D721Med (cell line): ENCODE results near the gene CS.
"Not testable (repeated sequence)": the region's sequence is repeated elsewhere in the genome, so short reads cannot be mapped to it uniquely, and the experiment has no call there.

Source experiments
- DNase-seq: peaks from one replicate; pipeline ENCODE4 v3.0.0; 2011; ENCODE audit warnings: low spot score; ENCODE audit not compliant: insufficient read length
- FAIRE-seq: peaks from 2 replicates; lab custom pipeline; 2011; peaks lifted over from hg19 to GRCh38; lab: Jason Lieb, UNC
- TF ChIP-seq, protein P1 (sequence below): IDR thresholded peaks from 2 replicates; pipeline ENCODE4 v1.5.1; 2012; ENCODE audit warnings: mild to moderate bottlenecking, control low read depth; ENCODE audit not compliant: insufficient read depth; ENCODE audit errors: missing control alignments

The CS gene

DNA sequence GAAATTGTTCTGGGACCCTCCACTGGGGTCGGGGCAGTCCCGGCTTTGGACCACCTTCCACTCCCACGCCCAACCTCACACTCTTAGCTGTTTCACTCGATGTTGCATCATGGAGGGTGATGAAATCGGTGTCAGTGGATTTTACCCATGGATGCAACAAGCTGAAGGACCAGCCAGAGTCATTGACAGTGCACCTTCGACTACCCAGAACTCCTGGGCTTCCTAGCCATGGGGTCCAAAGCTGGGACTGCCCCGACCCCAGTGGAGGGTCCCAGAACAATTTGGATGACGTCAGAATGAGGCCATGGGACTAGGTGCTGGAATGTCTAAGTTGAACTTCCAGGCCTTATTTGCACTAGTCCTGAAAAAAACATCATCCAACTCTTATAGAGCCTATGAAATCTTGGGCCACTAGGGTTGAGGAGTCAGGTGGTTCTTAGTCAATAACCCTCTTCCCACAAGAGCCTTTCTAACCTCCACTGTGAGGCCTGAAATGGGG, 37.7 kb upstream of the CS start:
- DNase-seq (no peak), FAIRE-seq (no peak)
- TF ChIP-seq, protein P1, sequence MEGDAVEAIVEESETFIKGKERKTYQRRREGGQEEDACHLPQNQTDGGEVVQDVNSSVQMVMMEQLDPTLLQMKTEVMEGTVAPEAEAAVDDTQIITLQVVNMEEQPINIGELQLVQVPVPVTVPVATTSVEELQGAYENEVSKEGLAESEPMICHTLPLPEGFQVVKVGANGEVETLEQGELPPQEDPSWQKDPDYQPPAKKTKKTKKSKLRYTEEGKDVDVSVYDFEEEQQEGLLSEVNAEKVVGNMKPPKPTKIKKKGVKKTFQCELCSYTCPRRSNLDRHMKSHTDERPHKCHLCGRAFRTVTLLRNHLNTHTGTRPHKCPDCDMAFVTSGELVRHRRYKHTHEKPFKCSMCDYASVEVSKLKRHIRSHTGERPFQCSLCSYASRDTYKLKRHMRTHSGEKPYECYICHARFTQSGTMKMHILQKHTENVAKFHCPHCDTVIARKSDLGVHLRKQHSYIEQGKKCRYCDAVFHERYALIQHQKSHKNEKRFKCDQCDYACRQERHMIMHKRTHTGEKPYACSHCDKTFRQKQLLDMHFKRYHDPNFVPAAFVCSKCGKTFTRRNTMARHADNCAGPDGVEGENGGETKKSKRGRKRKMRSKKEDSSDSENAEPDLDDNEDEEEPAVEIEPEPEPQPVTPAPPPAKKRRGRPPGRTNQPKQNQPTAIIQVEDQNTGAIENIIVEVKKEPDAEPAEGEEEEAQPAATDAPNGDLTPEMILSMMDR: no peak

DNA sequence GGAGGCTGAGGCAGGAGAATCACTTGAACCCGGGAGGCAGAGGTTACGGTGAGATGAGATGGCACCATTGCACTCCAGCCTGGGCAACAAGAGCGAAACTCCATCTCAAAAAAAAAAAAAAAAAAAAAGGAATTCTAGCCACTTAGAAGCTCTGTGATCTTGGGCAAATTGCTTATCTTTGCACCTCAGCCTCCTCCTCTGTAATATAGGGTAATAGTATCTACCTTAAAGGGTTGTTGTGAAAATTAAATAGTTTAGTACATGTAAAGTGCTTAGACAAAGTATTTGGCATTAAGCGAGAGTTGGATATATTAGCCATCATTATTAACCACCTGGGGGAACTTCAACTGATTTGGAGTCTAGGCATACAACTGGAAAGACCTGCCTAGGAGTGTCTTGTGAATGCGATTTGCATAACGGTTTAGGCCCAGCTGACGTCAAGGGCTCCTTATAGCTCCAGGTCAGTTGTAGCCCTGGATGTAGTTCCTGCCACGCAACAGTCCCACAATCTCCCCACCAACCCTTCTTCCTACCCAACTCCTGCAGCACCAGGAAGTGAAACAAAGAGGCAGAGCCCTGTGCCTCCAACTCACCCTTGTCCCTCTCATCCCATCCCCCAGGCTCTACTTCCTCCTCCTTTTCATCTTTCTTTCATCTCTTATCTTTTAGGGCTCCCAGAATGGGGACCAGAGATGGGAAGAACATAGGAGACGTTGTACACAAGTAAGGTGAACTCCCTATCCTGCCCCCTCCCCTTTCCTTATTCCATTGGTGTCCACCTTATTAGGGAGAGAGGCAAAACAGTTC, 36.4 kb upstream of the CS start:
- FAIRE-seq (no peak), DNase-seq (no peak)
- TF ChIP-seq, protein P1: no peak

DNA sequence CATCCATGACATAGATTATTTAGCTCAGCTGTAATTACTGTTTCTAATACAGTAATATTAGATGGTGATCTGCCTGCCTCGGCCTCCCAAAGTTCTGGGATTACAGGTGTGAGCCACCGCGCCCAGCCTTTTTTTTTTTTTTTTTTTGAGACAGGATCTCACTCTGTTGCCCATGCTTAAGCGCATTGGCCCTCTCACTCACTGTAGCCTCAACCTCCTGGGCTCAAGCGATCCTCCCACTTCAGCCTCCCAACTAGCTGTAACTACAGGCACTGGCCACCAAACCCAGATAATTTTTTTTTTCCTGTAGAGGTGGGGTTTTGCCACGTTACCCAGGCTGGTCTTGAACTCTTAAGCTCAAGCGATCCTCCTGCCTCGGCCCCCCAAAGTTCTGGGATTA, 35.4 kb upstream of the CS start:
- not testable (repeated sequence) for DNase-seq, FAIRE-seq

DNA sequence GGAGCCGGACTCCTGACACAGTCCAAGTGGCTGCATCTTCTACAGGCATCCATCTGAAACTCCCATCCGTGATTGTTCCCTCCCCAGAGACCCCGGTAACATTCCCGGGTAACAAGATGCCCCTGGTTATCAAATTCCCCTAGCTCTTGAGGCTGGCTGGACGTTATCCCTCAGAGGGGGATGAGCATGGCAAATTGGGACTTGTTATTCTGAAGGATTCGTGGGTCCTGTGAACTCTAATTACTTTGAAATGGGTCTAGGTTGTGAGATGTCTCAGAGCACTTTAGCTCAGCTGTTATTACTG, 34.3 kb upstream of the CS start:
- TF ChIP-seq, protein P1: no peak
- DNase-seq: no peak
- FAIRE-seq: no peak

DNA sequence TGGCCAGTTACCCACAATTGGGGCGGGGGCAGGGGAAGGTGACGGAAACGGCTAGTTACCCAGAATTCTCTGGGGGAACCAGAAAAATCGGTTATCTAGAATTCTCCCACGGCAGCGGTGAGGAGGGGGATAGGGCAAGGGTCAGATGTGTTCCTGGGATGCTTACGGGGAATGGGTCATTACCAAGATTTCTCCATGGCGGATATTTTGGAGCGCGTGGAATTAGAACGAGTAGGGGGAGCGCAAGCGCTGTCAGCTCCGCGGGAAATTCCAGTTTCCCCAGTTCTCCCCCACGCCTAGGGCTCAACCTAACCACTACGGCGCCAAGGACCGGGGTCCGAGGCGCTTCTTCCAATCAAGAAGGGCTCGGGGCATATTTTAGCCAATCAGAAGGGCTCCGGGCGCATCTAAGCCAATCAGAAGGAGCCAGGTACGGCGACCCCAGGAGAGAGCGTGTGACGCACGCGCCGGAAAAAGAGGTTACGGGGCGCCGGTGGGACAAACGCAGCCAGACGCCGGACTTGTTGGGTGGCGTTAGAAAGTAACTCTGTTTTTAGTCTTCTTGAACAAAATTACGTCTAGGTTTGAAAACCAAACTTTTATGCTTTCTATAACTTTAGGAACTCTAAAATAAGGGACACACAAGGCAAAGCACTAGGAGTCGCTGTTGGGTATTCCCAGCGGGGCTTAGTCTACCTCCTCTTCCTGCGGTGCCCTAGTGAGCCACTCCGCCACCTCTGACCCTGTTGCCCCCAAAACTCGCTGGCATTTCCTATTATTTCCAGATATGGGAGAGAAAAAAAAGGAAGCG, 33.8 kb upstream of the CS start, which contains the start of gene PAN2:
Gene PAN2 (minus strand): TSS at position 322 of the 811 bp plus-strand sequence. CDS start 906 bp downstream, outside the sequence.
- TF ChIP-seq, protein P1: peak; percentile 49
- peak; percentile 96 for DNase-seq
- FAIRE-seq: no peak

DNA sequence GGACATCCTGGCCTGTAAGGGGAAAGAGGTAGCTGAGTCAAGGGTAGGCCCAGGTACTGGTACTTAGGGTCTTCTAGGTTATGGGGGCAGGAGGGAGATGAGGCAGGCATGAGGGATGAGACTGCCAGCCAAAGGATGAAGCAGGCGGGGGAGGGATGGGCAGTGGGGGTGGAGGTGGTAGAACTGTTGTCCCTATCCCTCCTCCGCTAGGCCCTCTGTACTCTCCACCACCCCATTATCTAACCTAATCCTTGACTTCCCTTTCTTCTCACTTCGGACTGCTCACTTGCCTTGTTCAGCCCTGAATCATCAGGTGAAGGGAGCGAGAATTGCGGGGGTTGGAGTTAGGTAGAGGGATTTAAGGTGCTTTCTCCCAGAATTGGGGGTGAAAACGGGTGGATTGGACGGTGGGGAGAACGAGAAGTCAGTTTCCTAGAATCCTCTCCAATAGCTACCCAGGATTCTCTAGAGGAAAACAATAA, 33.1 kb upstream of the CS start:
- FAIRE-seq (no peak), DNase-seq (no peak)
- TF ChIP-seq, protein P1: no peak

DNA sequence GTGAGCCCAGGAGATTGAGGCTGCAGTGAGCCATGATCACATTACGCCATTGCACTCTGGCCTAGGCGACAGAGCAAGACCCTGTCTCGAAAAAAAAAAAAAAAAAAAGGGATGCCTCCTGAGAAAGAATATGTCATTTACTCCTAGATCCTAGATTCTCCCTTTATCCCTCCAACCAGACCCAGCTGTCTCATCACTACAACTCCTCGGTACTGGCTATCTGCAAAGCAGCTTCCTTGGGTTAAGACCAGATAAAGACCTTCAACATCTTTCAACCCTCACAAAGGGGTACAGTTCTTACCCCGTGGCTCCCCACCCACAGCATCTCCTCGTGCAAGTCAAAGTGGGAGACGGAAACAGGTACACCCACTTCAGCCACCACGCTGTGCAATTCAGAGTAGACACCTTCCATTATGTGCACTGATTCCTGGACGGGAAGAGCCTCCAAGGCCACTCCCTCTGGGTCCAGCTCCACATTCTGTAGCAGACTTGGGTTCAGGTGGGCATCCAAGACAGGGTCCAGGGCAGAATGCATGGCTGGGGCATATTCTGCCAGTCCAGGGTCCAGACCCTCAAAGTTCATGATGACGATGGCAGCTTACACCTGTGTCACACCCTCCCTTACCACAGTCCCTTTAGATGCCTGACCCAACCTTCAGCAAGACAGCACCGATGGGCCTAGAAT, 32.5 kb upstream of the CS start:
- FAIRE-seq: no peak
- TF ChIP-seq, protein P1: no peak
- DNase-seq: no peak
